ENCODE data around the gene C1orf35.

- no peak for TF ChIP-seq CTCF (IDR thresholded peaks at IDR 0.05)
- TF ChIP-seq POLR2A (IDR thresholded peaks at IDR 0.05) = no peak
These were observed 32.3 kb downstream of the C1orf35 start for GRCh38 chr1:228070851-228071250.

Data from uterus (tissue), 2 donors.